ENCODE measurements around the gene ELMOD3. TPM values are rescaled to one million over a fixed set of nuclear protein-coding genes. Genes with fewer than 3 reads are reported as not detected.
"Not testable (repeated sequence)": the region's sequence is repeated elsewhere in the genome, so short reads cannot be mapped to it uniquely, and the experiment has no call there.

Gene ELMOD3
- total RNA-seq, 1 donor from 2014 or later, result 10.4 TPM

DNA sequence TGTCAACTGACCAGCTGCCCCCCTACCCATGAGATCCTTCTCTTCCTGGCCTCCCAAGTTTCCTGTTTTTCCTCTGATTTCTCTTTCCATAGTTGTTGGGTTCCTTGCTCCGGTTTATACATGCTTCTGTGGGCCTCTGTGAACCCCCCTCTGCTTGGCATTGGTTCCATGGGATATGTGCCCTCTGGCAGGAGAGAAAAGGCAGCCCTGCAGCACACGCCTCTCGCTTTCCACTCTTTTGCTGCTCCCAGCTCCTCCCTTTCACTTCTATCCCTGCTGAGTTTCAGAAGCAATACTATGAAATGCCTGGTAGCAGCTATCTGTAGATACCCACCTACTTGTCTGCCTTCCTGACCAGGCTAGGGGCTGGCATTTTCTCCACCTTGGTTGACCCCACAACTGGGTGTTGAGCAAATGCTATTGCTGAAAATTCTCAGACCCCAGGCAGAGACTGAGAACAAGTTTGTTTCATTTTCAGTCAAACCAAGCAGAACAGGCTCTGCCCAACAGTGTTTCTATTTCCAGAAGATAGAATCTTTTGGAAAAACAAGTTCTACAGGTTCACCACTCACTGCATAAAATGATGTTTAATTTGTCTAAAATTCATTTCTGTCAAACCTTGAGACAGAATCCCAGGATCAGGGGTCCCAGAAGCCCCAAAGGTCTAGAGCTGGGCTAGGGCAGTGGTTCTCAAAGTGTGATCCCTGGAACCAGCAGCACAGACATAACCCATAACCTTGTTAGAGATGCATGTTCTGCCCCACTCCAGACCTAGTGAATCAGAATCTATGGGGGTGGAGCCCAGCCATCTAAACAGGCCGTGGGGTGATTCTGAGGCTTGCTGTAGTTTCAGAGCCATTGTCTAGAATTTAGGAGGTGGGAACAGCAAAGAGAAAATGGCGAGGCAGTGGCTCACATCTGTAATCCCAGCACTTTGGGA is 42.2 kb downstream of the ELMOD3 start:
- peak; percentile 18 for ATAC-seq
- no peak for DNase-seq
- intact Hi-C loops (cut with micrococcal nuclease), result no loop called here

DNA sequence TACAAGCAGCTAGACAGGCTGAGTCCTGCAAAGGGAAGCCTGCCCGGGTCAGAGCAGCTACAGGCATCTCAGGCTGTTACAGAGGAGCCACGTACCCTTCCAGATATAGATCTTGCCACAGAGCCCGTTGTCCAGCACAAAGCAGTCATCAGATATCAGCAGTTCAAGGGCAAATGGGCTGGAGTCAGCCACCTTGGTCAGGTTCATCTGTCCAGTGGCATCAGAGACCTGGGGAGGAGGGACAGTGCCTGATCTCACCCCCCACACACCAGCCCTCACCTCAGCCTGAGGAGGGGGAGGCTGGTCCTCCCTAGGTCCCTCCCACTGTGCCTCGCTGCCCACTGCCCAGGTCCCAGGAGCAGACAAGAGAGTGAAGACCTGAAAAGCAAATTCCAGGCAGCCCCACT is 43.4 kb downstream of the ELMOD3 start:
- DNase-seq (no peak), ATAC-seq (no peak)
- intact Hi-C loops (cut with micrococcal nuclease), result no loop called here

DNA sequence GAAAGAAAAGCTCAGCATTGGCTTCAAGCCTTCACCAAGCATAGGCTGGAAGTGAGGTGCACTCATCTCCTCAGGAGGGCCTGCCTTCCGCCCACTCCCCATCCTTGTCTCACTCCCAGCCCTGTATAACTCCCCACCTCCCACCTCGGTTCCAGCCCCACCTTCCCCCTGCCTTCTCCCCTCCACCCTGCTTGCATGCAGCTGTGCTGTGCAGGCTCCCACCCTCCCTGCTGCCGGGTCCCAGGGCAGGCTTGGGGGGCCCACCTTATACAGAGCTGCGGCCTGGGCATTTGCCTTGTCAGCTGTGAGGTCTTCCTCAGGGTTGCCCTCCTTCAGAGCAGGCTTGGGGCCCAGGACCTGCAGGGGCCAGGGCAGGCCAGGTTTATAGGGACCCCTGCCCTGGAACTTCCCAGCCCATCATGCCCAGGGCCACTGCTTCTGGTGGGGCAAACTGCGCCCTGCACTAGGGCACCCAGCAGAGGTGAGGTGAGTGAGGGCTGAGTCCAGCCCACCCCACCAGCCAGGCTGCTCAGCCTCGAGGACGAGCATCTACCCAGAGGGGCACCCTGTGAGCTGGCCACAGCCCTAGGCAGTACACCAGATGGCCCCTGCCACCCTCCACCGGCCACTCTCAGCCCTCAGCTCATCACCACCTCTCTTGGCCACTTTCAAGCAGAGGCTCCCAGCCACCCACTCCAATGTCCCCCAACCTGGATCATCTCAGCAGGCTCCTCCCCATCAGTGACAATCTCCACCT is 44.0 kb downstream of the ELMOD3 start:
- DNase-seq (no peak), ATAC-seq (no peak)
- intact Hi-C loops (cut with micrococcal nuclease), result no loop called here

DNA sequence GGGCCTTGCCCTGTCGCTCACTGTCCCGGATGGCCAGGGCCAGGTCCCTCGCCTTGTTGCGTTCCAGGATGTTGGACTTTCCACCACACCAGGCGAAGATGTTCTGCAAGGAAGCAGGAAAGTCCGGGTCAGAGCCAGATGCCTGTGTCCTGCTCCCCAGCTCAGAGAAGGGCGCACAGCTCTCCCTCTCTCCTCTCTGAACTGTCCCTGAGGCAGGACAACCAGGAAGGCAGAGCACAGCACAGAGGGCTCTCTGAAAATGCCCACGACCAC is 44.5 kb downstream of the ELMOD3 start:
- no peak for DNase-seq
- no peak for ATAC-seq
- intact Hi-C loops (cut with micrococcal nuclease), result no loop called here

DNA sequence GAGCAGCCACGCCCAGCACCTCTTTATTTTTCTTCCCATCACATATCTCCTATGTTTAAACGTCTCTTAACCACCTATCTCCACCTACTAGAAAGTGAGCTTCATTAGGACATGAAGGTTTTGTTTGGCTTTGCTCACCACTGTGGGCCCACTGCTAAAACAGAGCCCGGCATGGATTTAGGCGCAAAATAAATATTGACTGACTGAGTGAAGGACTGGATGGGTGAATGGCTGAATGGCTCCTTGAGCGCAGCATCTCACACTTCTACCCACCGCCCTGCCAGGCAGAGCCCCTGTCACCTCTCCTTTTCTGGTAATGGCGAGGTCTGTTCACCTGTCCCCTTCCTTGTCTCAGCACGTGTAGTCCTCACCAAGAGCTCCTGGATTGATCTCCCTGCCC is 45.5 kb downstream of the ELMOD3 start:
- ATAC-seq, result no peak
- intact Hi-C loops (cut with micrococcal nuclease), result no loop called here

DNA sequence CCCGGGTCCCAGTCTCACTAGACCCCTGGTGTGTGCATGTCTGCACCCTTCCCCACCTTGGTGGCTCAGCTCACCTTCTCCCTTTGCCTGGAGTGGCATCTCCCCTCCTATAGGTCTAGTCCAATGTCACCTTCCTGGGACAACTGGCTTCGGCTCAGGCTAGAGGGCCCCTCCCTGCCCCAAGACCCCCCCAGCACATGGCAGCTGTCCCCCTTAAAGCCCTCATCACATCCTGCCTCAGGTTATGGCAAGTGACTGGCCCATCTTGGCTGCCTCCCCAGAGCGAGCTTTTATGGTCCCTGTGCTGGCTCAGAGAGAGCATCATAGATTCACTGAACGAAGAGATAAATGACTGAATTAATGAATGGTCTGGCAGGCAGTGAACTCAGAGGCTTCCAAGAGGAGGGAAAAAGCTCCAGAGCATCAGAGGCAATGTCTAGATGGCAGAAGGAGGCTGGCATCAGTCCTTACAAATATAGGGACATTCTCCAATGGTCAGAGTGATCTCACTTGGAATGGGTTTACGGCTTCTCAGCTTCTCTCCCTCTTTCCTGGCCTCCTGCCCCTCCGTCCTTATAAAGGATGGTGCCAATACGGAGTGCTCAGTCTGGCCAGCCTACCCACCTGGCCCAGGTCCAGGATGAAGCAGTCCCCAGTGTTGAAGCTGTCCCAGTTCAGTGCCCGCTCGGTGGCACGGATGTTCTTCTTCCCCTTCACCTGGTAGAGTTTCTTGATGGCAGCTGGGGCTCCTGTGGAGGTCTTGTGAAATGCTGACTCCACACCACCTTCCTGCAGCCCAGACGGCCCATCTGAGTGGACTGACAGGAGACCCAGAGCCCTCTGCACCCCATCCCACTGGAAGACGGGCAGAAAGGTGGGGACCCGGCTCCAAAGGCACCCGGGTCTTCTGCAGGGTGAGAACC is 46.2 kb downstream of the ELMOD3 start:
- no peak for ATAC-seq
- intact Hi-C loops (cut with micrococcal nuclease), result no loop called here
- DNase-seq, result no peak

More for the DNA sequence above, 45.5 kb downstream of the ELMOD3 start:
- DNase-seq, result no peak

DNA sequence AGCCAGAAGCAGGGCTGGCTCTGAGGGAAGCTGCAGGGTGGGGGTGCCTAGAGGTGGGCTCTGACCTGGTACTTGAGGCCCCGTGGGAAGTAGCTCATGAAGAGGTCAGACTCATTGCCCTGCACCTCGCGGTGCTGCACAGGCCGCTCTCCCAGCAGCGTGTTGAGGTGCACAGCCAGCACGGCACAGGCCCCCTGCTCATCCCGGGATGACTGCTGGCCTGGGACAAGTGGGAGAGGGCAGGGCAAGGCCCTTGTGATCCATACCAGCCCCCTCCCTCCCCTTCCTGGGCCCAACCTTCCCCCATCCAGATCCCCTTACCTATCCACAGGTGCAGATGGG is 46.9 kb downstream of the ELMOD3 start:
- no peak for ATAC-seq
- intact Hi-C loops (cut with micrococcal nuclease), result no loop called here
- DNase-seq, result no peak

DNA sequence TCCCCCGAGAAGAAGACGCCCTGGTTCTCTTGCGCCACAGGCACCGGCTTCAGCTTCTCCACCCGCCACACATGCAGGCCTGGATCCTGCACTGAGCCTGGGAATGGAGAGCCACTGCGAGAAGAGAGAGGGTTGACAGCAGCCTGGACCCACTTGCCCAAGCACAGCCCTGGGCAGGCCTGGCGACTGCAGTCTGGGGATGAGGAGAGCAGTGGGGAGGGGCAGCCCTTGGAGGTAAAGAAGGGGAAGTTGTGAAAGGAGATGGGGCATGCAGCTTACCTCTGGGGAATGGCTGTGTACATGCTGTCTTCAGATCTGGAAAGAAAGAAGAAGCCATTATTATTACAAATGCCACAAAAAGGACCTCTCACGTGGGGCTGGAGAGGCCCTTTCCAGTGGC is 47.3 kb downstream of the ELMOD3 start:
- ATAC-seq, result no peak
- no peak for DNase-seq
- intact Hi-C loops (cut with micrococcal nuclease), result no loop called here

DNA sequence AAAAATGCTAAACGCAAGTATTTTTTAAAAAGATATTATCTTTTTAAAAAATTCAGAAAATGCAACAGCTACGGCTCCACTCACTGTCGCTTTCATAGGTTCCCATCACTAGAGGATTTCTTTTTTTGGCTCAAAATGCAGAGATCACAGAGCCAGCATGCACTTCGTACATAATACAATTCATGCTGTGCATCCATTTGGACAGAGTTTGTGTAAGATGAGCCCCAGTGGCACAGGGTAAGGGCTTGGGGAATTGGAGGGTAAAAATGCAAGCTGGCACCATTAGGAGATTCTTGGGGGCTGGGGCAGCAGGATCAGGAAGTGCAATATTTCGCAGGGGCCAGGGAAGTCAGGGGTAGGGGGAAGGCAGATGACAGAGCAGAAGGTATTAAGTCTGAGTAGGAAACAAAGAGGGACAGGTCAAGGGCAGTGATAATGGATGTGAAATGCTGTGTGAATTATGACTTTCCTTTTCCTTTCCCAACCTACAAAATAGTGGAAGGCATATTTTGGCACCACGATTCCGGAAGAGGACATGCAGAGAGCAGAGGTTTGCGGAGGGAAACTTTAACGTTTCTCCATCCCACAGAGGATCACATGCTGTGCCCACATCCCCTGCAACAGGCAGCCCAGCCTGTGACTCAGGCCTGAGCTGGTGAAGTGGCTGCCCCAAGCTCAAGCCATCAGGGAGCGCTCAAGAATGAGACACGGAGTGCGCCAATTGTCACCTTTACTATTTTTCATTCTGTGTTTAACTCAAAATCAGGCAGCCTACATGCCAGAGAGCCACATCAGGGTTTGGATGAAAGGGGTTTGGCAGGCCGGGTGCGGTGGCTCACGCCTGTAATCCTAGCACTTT is 50.9 kb downstream of the ELMOD3 start:
- intact Hi-C loops (cut with micrococcal nuclease), result no loop called here
- ATAC-seq, result peak; percentile 67
- peak; percentile 59 for DNase-seq

DNA sequence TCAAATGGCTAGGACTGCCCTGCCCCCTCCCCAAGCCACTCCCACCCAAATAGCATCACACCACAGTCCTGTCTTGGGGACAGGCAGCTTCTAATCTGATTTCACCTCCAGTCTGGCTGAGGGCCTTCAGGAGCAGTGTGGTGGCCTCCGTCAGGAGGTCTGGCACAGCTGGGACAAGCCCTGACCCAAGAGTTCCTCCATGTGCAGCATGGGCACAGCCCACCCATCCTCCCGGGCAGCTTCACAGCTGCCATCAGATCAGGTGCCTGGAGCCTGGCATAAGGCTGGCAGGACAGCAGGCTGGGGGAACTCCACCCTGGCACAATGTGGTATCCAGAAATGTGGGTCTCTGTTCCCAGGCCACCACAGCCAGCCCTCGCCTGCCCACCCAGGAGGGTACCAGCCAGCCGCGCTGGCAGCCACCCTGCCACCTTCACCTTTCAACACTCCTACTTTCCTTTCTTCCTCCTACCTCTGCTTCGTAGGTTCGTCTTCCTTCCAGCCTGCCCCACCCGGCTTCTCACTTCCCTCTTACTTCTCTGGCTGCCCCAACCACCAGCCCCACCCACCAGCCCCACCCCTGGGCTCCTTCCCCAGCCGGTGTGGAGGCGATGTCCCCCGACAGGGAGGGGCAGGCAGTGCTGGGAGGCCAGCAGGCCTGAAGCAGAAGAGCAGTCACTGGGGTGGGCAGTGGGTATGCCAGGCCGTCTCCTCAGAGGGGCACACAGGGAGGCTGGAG is 55.4 kb downstream of the ELMOD3 start, which contains the start of gene CAPG:
CAPG (minus strand) TSS at position 522 of the 739 bp plus-strand sequence. CDS start 8,221 bp downstream, outside the sequence.
- intact Hi-C loops (cut with micrococcal nuclease), result no loop called here
- peak; percentile 32 for ATAC-seq

DNA sequence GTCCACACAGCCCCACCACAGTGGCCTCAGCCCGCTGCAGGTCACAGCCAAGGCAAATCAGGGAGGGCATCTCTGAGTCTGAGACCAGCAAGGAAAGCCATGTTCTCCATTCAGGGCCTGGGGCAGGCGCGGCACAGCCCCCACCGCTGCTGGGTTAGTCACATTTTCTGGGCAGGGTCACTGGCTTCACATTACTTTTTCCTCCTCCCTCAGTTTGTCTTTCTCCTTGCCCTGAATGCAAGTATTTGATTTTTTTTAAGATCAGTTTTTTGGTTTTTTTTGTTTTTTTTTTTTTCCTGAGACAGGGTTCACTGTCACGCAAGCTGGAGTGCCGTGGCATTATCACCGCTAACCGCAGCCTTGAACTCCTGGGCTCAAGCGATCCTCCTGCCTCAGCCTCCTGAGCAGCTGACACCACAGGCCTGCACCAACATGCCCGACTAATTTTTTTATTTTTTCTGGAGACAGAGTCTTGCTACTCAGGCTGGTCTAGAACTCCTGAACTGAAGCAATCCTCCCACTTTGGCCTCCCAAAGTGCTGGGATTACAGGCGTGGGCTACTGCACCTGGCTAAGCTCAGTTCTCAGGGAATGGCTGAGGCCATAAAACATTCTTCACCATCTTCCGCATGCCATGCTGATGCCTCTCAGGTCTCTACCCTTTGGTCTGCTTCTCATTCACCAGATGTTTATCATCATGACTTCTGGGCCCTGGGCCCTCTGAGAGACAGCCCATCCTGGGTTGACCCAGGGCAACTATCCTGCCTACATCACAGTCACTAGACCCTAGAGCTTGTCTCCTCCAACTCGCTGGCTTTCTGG is 56.2 kb downstream of the ELMOD3 start:
- DNase-seq, result no peak
- intact Hi-C loops (cut with micrococcal nuclease), result no loop called here
- ATAC-seq, result no peak

More for the DNA sequence above, 55.4 kb downstream of the ELMOD3 start, which contains the start of gene CAPG:
- DNase-seq, result peak; percentile 60

DNA sequence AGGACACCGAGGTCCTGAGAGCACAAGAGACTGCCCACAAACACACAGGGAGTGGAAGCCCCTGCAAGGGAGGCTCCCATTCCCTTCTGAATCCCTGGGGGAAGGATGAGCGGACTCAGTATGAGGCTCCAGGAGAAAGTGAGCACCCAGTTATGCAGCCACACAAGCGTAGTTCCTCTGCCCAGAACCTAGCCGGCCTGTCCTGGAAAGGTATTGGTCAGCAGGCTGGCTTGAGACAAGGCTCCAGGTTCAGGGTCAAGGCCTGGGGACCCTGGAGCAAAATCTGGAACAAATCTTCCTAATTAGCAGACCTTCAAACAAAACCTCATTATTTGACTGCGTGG is 56.8 kb downstream of the ELMOD3 start:
- ATAC-seq (no peak), DNase-seq (no peak)
- intact Hi-C loops (cut with micrococcal nuclease), result no loop called here

DNA sequence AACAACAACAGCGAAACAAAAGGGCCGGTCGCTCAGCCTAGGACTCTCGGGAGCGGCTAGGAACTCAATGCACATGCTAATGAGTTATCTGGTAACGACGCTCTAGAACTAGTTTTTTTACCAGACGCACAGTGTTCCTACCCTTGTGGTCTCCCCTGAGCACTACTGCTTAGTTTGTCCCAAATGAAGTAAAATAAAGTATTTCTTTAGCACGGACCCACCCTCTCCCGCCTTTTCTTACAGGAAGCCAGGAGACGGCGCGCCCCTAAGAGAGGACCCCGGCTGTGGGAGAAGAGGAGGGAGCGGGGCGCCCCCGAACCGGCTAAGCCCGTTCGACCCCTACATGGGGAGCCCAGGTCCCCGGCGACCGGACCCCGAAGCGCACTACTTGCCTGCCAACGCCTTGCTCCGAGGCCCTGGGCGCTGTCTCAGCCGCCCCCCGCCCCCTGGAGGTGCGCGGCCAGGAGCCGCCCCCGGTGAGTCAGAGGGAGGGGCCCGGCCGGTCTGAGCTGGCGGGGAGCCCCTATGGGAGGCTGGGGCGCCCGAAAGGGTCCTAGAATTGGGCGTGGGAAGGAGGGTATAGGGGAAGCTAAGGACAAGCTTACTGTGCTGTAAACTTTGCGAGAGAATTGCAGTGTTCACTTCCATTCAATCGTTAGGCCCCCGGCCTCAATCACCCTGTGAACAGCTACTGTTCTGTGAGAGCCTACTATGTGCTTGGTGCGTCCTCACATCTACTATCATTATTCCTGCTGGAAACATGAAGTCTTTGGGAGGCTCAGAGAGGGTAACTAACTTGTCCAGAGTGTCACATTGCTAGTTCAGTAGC is 59.2 kb downstream of the ELMOD3 start:
- intact Hi-C loops (cut with micrococcal nuclease), result no loop called here
- DNase-seq (peak; percentile 51), ATAC-seq (peak; percentile 21)

DNA sequence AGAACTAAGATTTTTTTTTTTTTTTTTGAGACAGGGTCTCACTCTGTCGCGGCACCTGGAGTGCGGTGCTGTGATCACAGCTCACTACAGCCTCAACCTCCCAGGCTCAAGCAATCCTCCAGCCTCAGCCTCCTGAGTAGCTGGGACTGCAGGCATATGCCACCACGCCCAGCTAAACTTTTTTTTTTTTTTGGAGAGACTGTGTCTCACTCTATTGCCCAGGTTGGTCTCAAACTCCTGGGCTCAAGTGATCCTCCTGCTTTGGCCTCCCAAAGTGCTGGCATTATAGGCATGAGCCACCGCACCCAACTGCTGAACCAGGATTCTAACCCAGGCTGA is 59.8 kb downstream of the ELMOD3 start:
- DNase-seq; ATAC-seq; intact Hi-C loops (cut with micrococcal nuclease): not testable (repeated sequence)

DNA sequence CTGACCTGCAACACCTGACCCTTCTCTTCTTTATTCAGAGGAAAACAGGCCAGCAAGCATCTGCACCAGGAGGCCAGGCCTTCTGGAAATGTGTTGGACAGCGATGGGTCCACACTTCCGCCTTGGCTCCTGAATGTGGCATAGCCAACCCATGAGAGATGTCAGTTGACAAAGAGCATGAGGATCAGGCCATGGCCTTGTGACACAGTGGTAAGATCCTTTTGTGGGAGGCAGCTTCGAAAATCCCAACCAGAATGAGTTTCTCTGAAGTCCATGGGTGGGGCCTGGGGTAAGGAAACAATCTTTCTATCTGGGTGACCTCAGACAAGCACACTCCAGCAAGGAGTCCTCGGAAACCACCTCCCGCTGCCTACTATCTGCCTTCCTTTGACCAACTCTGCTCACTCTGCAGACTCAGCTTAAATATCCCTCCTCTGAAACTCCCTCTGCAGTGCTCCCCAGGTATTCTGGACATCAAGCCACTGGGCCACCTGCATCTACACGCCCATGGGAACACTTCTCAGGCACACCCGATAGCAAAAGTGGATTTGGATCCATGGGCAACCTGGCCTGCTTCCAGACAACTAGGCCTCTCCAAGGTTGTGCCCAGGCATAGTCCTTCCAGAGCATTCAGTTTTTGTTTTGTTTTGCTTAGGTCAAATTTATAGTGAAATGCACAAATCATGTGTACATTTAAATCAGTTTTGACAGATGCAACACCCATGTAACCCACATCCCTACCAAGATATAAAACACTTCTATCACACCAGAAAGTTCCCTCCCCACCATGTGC is 60.4 kb downstream of the ELMOD3 start:
- intact Hi-C loops (cut with micrococcal nuclease), result no loop called here
- ATAC-seq, result no peak
- no peak for DNase-seq
